Measurements from ENCODE around the gene SAT2.

Gene SAT2

GRCh38 chr17:7582396-7583252, 45.0 kb downstream of the SAT2 start:
- peaks cover 15% of the 10 kb centered on the region for H3K36me3 ChIP-seq (replicated peaks)
- no peak for TF ChIP-seq CTCF (IDR thresholded peaks at IDR 0.05; ENCODE audit: low read depth, low read length, missing control alignments)
- peak overlapping the region; percentile 90 for H3K4me3 ChIP-seq (ENCODE audit: low read depth, low read length)

GRCh38 chr17:7580604-7581575, 46.7 kb downstream of the SAT2 start:
- in situ Hi-C loops (cut with HindIII; ENCODE audit: low pct_ligation_motif_present, low sequenced_read_pairs), result no loop called here
- Histone ChIP-seq H3K27ac (no peak overlapping the region), H3K27me3 (replicated peaks) (no peaks in the 10 kb centered on the region), H3K4me3 (ENCODE audit: low read depth, low read length) (no peak overlapping the region), H3K36me3 (replicated peaks) (peaks cover 32% of the 10 kb centered on the region)
- DNase-seq, result no peak
- no peak for TF ChIP-seq CTCF (IDR thresholded peaks at IDR 0.05; ENCODE audit: low read depth, low read length, missing control alignments)

More at GRCh38 chr17:7582396-7583252, 45.0 kb downstream of the SAT2 start:
- H3K27me3 ChIP-seq (replicated peaks), result no peaks in the 10 kb centered on the region
- in situ Hi-C loops (cut with HindIII; ENCODE audit: low pct_ligation_motif_present, low sequenced_read_pairs), result no loop called here
- H3K27ac ChIP-seq, result peak overlapping the region; percentile 95
- DNase-seq, result no peak

- Histone ChIP-seq H3K27ac (peak overlapping the region; percentile 33), H3K36me3 (replicated peaks) (peaks cover 41% of the 10 kb centered on the region), H3K4me3 (ENCODE audit: low read depth, low read length) (no peak overlapping the region), H3K27me3 (replicated peaks) (no peaks in the 10 kb centered on the region)
- no peak for TF ChIP-seq CTCF (IDR thresholded peaks at IDR 0.05; ENCODE audit: low read depth, low read length, missing control alignments)
- no peak for DNase-seq
- in situ Hi-C loops (cut with HindIII; ENCODE audit: low pct_ligation_motif_present, low sequenced_read_pairs), result no loop called here
Observed at GRCh38 chr17:7579834-7580603, 47.6 kb downstream of the SAT2 start.

- peak; percentile 79 for DNase-seq
- Histone ChIP-seq H3K4me3 (ENCODE audit: low read depth, low read length) (no peak within 1 kb of the TSS), H3K27me3 (replicated peaks) (no peaks in the 10 kb centered on the region), H3K36me3 (replicated peaks) (peaks cover 49% of the 10 kb centered on the region), H3K27ac (peak within 1 kb of the TSS; percentile 33)
- TF ChIP-seq CTCF (IDR thresholded peaks at IDR 0.05; ENCODE audit: low read depth, low read length, missing control alignments), result no peak
- in situ Hi-C loops (cut with HindIII; ENCODE audit: low pct_ligation_motif_present, low sequenced_read_pairs), result no loop called here
Observed at GRCh38 chr17:7579001-7579833, 48.4 kb downstream of the SAT2 start, which contains the start of gene CD68. CD68 (plus strand) TSS chr17:7579638; CDS start chr17:7579678, 40 bp downstream.
